WTC11 (cell line): Measurements from ENCODE around the gene TMEM8B. TPM values are rescaled to one million over a fixed set of nuclear protein-coding genes. Genes with fewer than 3 reads are reported as not detected.

Experiments
- ATAC-seq: fragments of 200-7000 bp; cut with Tn5 transposase; 2 replicates; pipeline ENCODE4 v1.10.0; 2021; ENCODE audit warnings: mild to moderate bottlenecking, moderate library complexity
- CTCF ChIA-PET: fragments of 300-600 bp; sonication (Branson Sonifier 250); formaldehyde crosslinking; loops from one replicate; lab custom pipeline; 2021; ENCODE audit warnings: antibody characterized with exemption; lab: Charles Lee
- POLR2A ChIA-PET: fragments of 350-600 bp; sonication (Branson Sonifier 250); formaldehyde crosslinking; loops from one replicate; lab custom pipeline; 2021; ENCODE audit warnings: antibody characterized with exemption; lab: Charles Lee
- DNase-seq: peaks from one replicate; pipeline ENCODE4 v3.0.0; 2021; ENCODE audit warnings: low spot score
- H3K27ac Mint-ChIP-seq: 2 replicates; pipeline ENCODE4 v1.8.0; 2021; ENCODE audit warnings: mixed read lengths
- H3K27me3 Mint-ChIP-seq: 2 replicates; pipeline ENCODE4 v1.8.0; 2021; ENCODE audit warnings: low read depth, mild to moderate bottlenecking, moderate library complexity, mixed read lengths
- H3K36me3 Mint-ChIP-seq: 2 replicates; pipeline ENCODE4 v1.8.0; 2021; ENCODE audit warnings: mixed read lengths
- H3K4me1 Mint-ChIP-seq: 2 replicates; pipeline ENCODE4 v1.8.0; 2022; ENCODE audit warnings: mixed read lengths
- H3K4me3 Mint-ChIP-seq: 2 replicates; pipeline ENCODE4 v1.8.0; 2021; ENCODE audit warnings: mild to moderate bottlenecking, moderate library complexity, mixed read lengths
- H3K9me3 Mint-ChIP-seq: 2 replicates; pipeline ENCODE4 v1.8.0; 2021; ENCODE audit warnings: mixed read lengths
- NFATC4 ChIP-seq: fragments of 250-450 bp; sonication (Bioruptor Pico); IDR thresholded peaks from 2 replicates; pipeline ENCODE4 v1.9.0; 2021; ENCODE audit warnings: mild to moderate bottlenecking
- OVOL2 ChIP-seq: fragments of 250-450 bp; sonication (Bioruptor Pico); IDR thresholded peaks from 2 replicates; pipeline ENCODE4 v1.9.0; 2021; ENCODE audit warnings: mild to moderate bottlenecking, borderline replicate concordance
- TEAD1 ChIP-seq: sonication (generic); formaldehyde crosslinking; IDR thresholded peaks from 2 replicates; pipeline ENCODE4 v1.8.0; 2022; ENCODE audit warnings: mild to moderate bottlenecking, missing genetic modification reagents
- TP53 ChIP-seq: sonication (generic); formaldehyde crosslinking; IDR thresholded peaks from 2 replicates; pipeline ENCODE4 v1.8.1; 2023; ENCODE audit warnings: mild to moderate bottlenecking, missing genetic modification reagents
- ZNF219 ChIP-seq: sonication (generic); formaldehyde crosslinking; IDR thresholded peaks from 2 replicates; pipeline ENCODE4 v1.8.0; 2023; ENCODE audit warnings: missing genetic modification reagents, mild to moderate bottlenecking, borderline replicate concordance
- ZNF423 ChIP-seq: fragments of 250-450 bp; sonication (Bioruptor Pico); IDR thresholded peaks from 2 replicates; pipeline ENCODE4 v2.1.2; 2022; ENCODE audit warnings: mild to moderate bottlenecking, moderate library complexity
- total RNA-seq: library from RNA; stranded (reverse); gene quantifications from 3 replicates; pipeline ENCODE4 v1.2.3, GENCODE V29; 2021
- TF ChIP-seq, protein P1 (sequence below): sonication (generic); formaldehyde crosslinking; IDR thresholded peaks from 2 replicates; pipeline ENCODE4 v1.8.1; 2022; ENCODE audit warnings: missing genetic modification reagents, borderline replicate concordance
- TF ChIP-seq, protein P2 (sequence below): fragments of 250-450 bp; sonication (Bioruptor Pico); conservative IDR thresholded peaks from 2 replicates; pipeline ENCODE4 v1.9.0; 2021; ENCODE audit warnings: mild to moderate bottlenecking
- TF ChIP-seq, protein P3 (sequence below): sonication (generic); formaldehyde crosslinking; IDR thresholded peaks from 2 replicates; pipeline ENCODE4 v1.8.0; 2023; ENCODE audit warnings: missing genetic modification reagents
- TF ChIP-seq, protein P4 (sequence below): fragments of 250-450 bp; sonication (Bioruptor Pico); IDR thresholded peaks from 2 replicates; pipeline ENCODE4 v1.9.0; 2021; ENCODE audit warnings: mild to moderate bottlenecking
- TF ChIP-seq, protein P5 (sequence below): sonication (generic); formaldehyde crosslinking; IDR thresholded peaks from 2 replicates; pipeline ENCODE4 v1.8.1; 2022; ENCODE audit warnings: mild to moderate bottlenecking, moderate library complexity, missing genetic modification reagents
- TF ChIP-seq, protein P6 (sequence below): sonication (generic); formaldehyde crosslinking; IDR thresholded peaks from 2 replicates; pipeline ENCODE4 v1.8.1; 2023; ENCODE audit warnings: mild to moderate bottlenecking, moderate library complexity, missing genetic modification reagents
- TF ChIP-seq, protein P7 (sequence below): sonication (generic); formaldehyde crosslinking; IDR thresholded peaks from 2 replicates; pipeline ENCODE4 v1.8.0; 2023; ENCODE audit warnings: missing genetic modification reagents, mild to moderate bottlenecking, borderline replicate concordance
- TF ChIP-seq, protein P8 (sequence below): sonication (generic); formaldehyde crosslinking; IDR thresholded peaks from 2 replicates; pipeline ENCODE4 v1.8.1; 2022; ENCODE audit warnings: mild to moderate bottlenecking, missing genetic modification reagents, moderate library complexity, borderline replicate concordance
- TF ChIP-seq, protein P9 (sequence below): fragments of 250-450 bp; sonication (Bioruptor Pico); IDR thresholded peaks from 2 replicates; pipeline ENCODE4 v1.9.0; 2021; ENCODE audit warnings: moderate library complexity, mild to moderate bottlenecking, inconsistent platforms, borderline replicate concordance
- TF ChIP-seq, protein P10 (sequence below): sonication (generic); formaldehyde crosslinking; IDR thresholded peaks from 2 replicates; pipeline ENCODE4 v1.8.1; 2023; ENCODE audit warnings: mild to moderate bottlenecking, missing genetic modification reagents
- TF ChIP-seq, protein P11 (sequence below): sonication (generic); formaldehyde crosslinking; IDR thresholded peaks from 2 replicates; pipeline ENCODE4 v1.8.1; 2023; ENCODE audit warnings: mild to moderate bottlenecking, missing genetic modification reagents, moderate library complexity

The TMEM8B gene
- total RNA-seq, 1 experiment from 2014 or later = 9.5 TPM

DNA sequence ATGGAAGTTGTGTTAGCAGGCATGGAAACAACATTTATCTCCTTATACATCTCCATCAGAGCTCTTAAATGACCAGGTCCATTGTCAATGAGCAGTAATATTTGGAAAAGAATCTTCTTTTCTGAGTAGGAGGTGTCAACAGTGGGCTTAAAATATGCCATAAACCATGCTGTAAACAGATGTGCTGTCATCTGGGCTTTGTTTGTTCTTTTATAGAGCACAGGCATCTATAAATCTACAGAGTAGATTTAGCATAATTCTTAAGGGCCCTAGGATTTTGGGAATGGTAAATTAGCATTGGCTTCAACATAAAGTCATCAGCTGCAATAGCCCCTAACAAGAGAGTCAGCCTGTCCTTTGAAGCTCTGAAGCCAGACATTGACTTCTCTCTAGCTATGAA, 69.3 kb downstream of the TMEM8B start:
- Mint-ChIP-seq H3K36me3 (no peaks in the 10 kb centered on the region), H3K27me3 (peaks cover 5% of the 10 kb centered on the region; the same call in 1 of the 2 replicates), H3K4me1 (no peaks in the 10 kb centered on the region), H3K27ac (no peak overlapping the region), H3K4me3 (no peak overlapping the region), H3K9me3 (peaks cover 4% of the 10 kb centered on the region; the same call in 1 of the 2 replicates)
- ATAC-seq = no peak
- ChIA-PET CTCF (interaction anchor here (1.4 to 6.6 kb wide), 6 partner anchors 16 to 108 kb away, joined by 4 to 33 read pairs (median 4); partner anchors contain the start of genes FAM221B and TMEM8B), POLR2A (no interaction called here)
- DNase-seq = no peak
- TF ChIP-seq OVOL2 (CRISPR knock-in tag) (no peak), TEAD1 (no peak), TP53 (CRISPR knock-in tag) (no peak), ZNF423 (CRISPR knock-in tag) (no peak), NFATC4 (CRISPR knock-in tag) (no peak), ZNF219 (CRISPR knock-in tag) (no peak)
- TF ChIP-seq, protein P1, sequence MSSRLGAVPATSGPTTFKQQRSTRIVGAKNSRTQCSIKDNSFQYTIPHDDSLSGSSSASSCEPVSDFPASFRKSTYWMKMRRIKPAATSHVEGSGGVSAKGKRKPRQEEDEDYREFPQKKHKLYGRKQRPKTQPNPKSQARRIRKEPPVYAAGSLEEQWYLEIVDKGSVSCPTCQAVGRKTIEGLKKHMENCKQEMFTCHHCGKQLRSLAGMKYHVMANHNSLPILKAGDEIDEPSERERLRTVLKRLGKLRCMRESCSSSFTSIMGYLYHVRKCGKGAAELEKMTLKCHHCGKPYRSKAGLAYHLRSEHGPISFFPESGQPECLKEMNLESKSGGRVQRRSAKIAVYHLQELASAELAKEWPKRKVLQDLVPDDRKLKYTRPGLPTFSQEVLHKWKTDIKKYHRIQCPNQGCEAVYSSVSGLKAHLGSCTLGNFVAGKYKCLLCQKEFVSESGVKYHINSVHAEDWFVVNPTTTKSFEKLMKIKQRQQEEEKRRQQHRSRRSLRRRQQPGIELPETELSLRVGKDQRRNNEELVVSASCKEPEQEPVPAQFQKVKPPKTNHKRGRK = no peak
- TF ChIP-seq, protein P2, sequence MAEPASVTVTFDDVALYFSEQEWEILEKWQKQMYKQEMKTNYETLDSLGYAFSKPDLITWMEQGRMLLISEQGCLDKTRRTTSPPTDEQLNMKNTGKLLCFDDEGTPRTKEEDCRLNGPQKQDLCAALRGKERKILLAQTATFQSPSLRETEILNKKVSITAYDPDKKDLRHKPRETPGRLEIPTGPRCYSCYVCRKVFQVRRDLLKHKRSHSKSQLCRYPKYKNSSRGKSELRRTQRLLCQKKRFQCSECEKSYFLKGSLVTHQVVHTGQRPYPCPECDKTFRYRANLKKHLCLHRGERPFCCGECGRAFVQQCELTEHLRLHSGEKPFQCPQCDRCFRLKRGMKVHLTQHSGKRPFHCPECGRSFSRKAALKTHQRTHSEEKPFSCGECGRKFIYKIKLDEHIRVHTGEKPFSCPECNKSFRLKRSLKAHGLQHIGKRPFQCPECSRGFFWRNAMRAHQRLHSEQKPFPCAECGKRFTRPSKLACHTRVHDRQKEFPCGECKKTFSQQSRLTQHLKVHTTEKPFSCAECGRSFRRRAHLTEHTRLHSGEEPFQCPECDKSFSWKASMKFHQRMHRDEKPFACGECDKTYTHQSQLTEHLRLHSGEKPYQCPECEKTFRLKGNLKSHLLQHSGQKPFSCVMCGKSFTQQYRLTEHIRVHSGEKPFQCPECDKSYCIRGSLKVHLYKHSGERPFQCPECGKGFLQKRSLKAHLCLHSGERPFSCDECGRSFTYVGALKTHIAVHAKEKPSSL (CRISPR knock-in tag) = no peak
- TF ChIP-seq, protein P3, sequence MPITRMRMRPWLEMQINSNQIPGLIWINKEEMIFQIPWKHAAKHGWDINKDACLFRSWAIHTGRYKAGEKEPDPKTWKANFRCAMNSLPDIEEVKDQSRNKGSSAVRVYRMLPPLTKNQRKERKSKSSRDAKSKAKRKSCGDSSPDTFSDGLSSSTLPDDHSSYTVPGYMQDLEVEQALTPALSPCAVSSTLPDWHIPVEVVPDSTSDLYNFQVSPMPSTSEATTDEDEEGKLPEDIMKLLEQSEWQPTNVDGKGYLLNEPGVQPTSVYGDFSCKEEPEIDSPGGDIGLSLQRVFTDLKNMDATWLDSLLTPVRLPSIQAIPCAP (CRISPR knock-in tag) = no peak
- TF ChIP-seq, protein P4, sequence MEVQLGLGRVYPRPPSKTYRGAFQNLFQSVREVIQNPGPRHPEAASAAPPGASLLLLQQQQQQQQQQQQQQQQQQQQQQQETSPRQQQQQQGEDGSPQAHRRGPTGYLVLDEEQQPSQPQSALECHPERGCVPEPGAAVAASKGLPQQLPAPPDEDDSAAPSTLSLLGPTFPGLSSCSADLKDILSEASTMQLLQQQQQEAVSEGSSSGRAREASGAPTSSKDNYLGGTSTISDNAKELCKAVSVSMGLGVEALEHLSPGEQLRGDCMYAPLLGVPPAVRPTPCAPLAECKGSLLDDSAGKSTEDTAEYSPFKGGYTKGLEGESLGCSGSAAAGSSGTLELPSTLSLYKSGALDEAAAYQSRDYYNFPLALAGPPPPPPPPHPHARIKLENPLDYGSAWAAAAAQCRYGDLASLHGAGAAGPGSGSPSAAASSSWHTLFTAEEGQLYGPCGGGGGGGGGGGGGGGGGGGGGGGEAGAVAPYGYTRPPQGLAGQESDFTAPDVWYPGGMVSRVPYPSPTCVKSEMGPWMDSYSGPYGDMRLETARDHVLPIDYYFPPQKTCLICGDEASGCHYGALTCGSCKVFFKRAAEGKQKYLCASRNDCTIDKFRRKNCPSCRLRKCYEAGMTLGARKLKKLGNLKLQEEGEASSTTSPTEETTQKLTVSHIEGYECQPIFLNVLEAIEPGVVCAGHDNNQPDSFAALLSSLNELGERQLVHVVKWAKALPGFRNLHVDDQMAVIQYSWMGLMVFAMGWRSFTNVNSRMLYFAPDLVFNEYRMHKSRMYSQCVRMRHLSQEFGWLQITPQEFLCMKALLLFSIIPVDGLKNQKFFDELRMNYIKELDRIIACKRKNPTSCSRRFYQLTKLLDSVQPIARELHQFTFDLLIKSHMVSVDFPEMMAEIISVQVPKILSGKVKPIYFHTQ (CRISPR knock-in tag) = no peak
- TF ChIP-seq, protein P5, sequence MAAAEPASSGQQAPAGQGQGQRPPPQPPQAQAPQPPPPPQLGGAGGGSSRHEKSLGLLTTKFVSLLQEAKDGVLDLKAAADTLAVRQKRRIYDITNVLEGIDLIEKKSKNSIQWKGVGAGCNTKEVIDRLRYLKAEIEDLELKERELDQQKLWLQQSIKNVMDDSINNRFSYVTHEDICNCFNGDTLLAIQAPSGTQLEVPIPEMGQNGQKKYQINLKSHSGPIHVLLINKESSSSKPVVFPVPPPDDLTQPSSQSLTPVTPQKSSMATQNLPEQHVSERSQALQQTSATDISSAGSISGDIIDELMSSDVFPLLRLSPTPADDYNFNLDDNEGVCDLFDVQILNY = no peak
- TF ChIP-seq, protein P6, sequence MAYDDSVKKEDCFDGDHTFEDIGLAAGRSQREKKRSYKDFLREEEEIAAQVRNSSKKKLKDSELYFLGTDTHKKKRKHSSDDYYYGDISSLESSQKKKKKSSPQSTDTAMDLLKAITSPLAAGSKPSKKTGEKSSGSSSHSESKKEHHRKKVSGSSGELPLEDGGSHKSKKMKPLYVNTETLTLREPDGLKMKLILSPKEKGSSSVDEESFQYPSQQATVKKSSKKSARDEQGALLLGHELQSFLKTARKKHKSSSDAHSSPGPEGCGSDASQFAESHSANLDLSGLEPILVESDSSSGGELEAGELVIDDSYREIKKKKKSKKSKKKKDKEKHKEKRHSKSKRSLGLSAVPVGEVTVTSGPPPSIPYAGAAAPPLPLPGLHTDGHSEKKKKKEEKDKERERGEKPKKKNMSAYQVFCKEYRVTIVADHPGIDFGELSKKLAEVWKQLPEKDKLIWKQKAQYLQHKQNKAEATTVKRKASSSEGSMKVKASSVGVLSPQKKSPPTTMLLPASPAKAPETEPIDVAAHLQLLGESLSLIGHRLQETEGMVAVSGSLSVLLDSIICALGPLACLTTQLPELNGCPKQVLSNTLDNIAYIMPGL (CRISPR knock-in tag) = no peak
- TF ChIP-seq, protein P7, sequence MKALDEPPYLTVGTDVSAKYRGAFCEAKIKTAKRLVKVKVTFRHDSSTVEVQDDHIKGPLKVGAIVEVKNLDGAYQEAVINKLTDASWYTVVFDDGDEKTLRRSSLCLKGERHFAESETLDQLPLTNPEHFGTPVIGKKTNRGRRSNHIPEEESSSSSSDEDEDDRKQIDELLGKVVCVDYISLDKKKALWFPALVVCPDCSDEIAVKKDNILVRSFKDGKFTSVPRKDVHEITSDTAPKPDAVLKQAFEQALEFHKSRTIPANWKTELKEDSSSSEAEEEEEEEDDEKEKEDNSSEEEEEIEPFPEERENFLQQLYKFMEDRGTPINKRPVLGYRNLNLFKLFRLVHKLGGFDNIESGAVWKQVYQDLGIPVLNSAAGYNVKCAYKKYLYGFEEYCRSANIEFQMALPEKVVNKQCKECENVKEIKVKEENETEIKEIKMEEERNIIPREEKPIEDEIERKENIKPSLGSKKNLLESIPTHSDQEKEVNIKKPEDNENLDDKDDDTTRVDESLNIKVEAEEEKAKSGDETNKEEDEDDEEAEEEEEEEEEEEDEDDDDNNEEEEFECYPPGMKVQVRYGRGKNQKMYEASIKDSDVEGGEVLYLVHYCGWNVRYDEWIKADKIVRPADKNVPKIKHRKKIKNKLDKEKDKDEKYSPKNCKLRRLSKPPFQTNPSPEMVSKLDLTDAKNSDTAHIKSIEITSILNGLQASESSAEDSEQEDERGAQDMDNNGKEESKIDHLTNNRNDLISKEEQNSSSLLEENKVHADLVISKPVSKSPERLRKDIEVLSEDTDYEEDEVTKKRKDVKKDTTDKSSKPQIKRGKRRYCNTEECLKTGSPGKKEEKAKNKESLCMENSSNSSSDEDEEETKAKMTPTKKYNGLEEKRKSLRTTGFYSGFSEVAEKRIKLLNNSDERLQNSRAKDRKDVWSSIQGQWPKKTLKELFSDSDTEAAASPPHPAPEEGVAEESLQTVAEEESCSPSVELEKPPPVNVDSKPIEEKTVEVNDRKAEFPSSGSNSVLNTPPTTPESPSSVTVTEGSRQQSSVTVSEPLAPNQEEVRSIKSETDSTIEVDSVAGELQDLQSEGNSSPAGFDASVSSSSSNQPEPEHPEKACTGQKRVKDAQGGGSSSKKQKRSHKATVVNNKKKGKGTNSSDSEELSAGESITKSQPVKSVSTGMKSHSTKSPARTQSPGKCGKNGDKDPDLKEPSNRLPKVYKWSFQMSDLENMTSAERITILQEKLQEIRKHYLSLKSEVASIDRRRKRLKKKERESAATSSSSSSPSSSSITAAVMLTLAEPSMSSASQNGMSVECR (CRISPR knock-in tag) = no peak
- TF ChIP-seq, protein P8, sequence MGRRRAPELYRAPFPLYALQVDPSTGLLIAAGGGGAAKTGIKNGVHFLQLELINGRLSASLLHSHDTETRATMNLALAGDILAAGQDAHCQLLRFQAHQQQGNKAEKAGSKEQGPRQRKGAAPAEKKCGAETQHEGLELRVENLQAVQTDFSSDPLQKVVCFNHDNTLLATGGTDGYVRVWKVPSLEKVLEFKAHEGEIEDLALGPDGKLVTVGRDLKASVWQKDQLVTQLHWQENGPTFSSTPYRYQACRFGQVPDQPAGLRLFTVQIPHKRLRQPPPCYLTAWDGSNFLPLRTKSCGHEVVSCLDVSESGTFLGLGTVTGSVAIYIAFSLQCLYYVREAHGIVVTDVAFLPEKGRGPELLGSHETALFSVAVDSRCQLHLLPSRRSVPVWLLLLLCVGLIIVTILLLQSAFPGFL (CRISPR knock-in tag) = no peak
- TF ChIP-seq, protein P9, sequence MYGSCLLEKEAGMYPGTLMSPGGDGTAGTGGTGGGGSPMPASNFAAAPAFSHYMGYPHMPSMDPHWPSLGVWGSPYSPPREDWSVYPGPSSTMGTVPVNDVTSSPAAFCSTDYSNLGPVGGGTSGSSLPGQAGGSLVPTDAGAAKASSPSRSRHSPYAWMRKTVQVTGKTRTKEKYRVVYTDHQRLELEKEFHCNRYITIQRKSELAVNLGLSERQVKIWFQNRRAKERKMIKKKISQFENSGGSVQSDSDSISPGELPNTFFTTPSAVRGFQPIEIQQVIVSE (CRISPR knock-in tag) = no peak
- TF ChIP-seq, protein P10, sequence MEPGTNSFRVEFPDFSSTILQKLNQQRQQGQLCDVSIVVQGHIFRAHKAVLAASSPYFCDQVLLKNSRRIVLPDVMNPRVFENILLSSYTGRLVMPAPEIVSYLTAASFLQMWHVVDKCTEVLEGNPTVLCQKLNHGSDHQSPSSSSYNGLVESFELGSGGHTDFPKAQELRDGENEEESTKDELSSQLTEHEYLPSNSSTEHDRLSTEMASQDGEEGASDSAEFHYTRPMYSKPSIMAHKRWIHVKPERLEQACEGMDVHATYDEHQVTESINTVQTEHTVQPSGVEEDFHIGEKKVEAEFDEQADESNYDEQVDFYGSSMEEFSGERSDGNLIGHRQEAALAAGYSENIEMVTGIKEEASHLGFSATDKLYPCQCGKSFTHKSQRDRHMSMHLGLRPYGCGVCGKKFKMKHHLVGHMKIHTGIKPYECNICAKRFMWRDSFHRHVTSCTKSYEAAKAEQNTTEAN (CRISPR knock-in tag) = no peak
- TF ChIP-seq, protein P11, sequence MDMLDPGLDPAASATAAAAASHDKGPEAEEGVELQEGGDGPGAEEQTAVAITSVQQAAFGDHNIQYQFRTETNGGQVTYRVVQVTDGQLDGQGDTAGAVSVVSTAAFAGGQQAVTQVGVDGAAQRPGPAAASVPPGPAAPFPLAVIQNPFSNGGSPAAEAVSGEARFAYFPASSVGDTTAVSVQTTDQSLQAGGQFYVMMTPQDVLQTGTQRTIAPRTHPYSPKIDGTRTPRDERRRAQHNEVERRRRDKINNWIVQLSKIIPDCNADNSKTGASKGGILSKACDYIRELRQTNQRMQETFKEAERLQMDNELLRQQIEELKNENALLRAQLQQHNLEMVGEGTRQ (CRISPR knock-in tag) = no peak
